GM19328 (cell line): ENCODE data around the gene SHROOM2.

Source experiments
- ATAC-seq: cut with Tn5 transposase; IDR thresholded peaks from one replicate; pipeline ENCODE4 v1.9.1; 2021; ENCODE audit warnings: mild to moderate bottlenecking, moderate library complexity; ENCODE audit not compliant: unreplicated experiment

Gene SHROOM2

GRCh38 chrX:9937761-9938160 lies 151.5 kb downstream of the SHROOM2 start:
- ATAC-seq = no peak

- no peak for ATAC-seq
Measured at GRCh38 chrX:9938516-9938915, 152.3 kb downstream of the SHROOM2 start.

- ATAC-seq = no peak
Measured at GRCh38 chrX:9940421-9940820, 154.2 kb downstream of the SHROOM2 start.

GRCh38 chrX:9942086-9942485 lies 155.9 kb downstream of the SHROOM2 start:
- peak; percentile 85 for ATAC-seq

- ATAC-seq = no peak
Measured at GRCh38 chrX:9943420-9943819, 157.2 kb downstream of the SHROOM2 start.

GRCh38 chrX:9947131-9947794 lies 161.0 kb downstream of the SHROOM2 start:
- ATAC-seq = no peak

GRCh38 chrX:9948406-9948805 lies 162.2 kb downstream of the SHROOM2 start:
- no peak for ATAC-seq

GRCh38 chrX:9952300-9952699 lies 166.1 kb downstream of the SHROOM2 start:
- no peak for ATAC-seq

- ATAC-seq = no peak
Measured at GRCh38 chrX:9953396-9953795, 167.2 kb downstream of the SHROOM2 start.

- no peak for ATAC-seq
Measured at GRCh38 chrX:9955506-9955905, 169.3 kb downstream of the SHROOM2 start.

GRCh38 chrX:9957743-9958142 lies 171.5 kb downstream of the SHROOM2 start:
- no peak for ATAC-seq

- ATAC-seq = no peak
Measured at GRCh38 chrX:9958183-9958582, 172.0 kb downstream of the SHROOM2 start.

GRCh38 chrX:9961750-9962149 lies 175.5 kb downstream of the SHROOM2 start:
- ATAC-seq = no peak

- no peak for ATAC-seq
Measured at GRCh38 chrX:9966775-9967408, 180.7 kb downstream of the SHROOM2 start, which contains the start of gene CLDN34. CLDN34 (plus strand) TSS chrX:9967358; CDS start chrX:9967358, 0 bp downstream.

- no peak for ATAC-seq
Measured at GRCh38 chrX:9977635-9978034, 191.4 kb downstream of the SHROOM2 start.

- no peak for ATAC-seq
Measured at GRCh38 chrX:9980401-9980800, 194.2 kb downstream of the SHROOM2 start.

- ATAC-seq = no peak
Measured at GRCh38 chrX:9980927-9981326, 194.7 kb downstream of the SHROOM2 start.

GRCh38 chrX:9983441-9983840 lies 197.2 kb downstream of the SHROOM2 start:
- no peak for ATAC-seq

GRCh38 chrX:9983846-9984245 lies 197.6 kb downstream of the SHROOM2 start:
- no peak for ATAC-seq

GRCh38 chrX:9988762-9989161 lies 202.5 kb downstream of the SHROOM2 start:
- no peak for ATAC-seq

- ATAC-seq = no peak
Measured at GRCh38 chrX:9992061-9992460, 205.8 kb downstream of the SHROOM2 start.

- ATAC-seq = no peak
Measured at GRCh38 chrX:9992724-9993123, 206.5 kb downstream of the SHROOM2 start.
